ENCODE results near the gene CNTNAP2. TPM values are rescaled to one million over a fixed set of nuclear protein-coding genes. Genes with fewer than 3 reads are reported as not detected.
A peak's percentile ranks its signal among the peaks of the same experiment; 100 is the strongest.

Gene CNTNAP2
- total and polyA plus RNA-seq, 9 of the 15 experiments (the other 6 are each of a cell fraction or from before 2014, with no cell fraction given), result 0.04 to 0.62 (median 0.09) TPM; not detected in 4

- TF ChIP-seq REST (IDR thresholded peaks at IDR 0.05; ENCODE audit: borderline replicate concordance) (no peak), REST (CRISPR knock-in tag; IDR thresholded peaks at IDR 0.05; ENCODE audit: low read depth) (0 out of 2 replicates have a peak, but pooled peaks have one; percentile 30)
- TF ChIP-seq, protein P1, sequence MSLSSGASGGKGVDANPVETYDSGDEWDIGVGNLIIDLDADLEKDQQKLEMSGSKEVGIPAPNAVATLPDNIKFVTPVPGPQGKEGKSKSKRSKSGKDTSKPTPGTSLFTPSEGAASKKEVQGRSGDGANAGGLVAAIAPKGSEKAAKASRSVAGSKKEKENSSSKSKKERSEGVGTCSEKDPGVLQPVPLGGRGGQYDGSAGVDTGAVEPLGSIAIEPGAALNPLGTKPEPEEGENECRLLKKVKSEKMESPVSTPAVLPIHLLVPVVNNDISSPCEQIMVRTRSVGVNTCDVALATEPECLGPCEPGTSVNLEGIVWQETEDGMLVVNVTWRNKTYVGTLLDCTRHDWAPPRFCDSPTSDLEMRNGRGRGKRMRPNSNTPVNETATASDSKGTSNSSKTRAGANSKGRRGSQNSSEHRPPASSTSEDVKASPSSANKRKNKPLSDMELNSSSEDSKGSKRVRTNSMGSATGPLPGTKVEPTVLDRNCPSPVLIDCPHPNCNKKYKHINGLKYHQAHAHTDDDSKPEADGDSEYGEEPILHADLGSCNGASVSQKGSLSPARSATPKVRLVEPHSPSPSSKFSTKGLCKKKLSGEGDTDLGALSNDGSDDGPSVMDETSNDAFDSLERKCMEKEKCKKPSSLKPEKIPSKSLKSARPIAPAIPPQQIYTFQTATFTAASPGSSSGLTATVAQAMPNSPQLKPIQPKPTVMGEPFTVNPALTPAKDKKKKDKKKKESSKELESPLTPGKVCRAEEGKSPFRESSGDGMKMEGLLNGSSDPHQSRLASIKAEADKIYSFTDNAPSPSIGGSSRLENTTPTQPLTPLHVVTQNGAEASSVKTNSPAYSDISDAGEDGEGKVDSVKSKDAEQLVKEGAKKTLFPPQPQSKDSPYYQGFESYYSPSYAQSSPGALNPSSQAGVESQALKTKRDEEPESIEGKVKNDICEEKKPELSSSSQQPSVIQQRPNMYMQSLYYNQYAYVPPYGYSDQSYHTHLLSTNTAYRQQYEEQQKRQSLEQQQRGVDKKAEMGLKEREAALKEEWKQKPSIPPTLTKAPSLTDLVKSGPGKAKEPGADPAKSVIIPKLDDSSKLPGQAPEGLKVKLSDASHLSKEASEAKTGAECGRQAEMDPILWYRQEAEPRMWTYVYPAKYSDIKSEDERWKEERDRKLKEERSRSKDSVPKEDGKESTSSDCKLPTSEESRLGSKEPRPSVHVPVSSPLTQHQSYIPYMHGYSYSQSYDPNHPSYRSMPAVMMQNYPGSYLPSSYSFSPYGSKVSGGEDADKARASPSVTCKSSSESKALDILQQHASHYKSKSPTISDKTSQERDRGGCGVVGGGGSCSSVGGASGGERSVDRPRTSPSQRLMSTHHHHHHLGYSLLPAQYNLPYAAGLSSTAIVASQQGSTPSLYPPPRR (CRISPR knock-in tag; IDR thresholded peaks at IDR 0.05; ENCODE audit: borderline replicate concordance), result no peak
Observed at GRCh38 chr7:146116521-146117222, at the start of gene CNTNAP2 (continued).
